Measurements from ENCODE around the gene NIPA2.

DNA sequence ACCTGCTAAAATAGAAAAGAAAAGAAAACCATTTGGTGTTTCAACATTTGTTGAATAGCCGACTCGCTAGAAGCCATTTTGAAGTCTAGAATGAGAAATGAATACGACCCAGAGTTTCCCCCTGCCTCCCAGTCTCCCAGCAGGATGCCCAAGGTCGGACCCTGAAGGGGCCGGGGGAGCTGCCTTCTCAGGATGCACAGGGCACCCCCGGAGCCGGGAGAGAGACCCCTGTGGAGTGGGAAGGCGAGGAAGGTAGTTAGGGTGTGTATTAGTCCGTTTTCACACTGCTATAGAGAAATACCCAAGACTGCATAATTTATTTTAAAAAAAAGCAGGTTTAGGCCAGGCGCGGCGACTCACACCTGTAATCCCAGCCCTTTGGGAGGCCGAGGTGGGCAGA is 44.7 kb downstream of the NIPA2 start:
- TF ChIP-seq, protein P1, sequence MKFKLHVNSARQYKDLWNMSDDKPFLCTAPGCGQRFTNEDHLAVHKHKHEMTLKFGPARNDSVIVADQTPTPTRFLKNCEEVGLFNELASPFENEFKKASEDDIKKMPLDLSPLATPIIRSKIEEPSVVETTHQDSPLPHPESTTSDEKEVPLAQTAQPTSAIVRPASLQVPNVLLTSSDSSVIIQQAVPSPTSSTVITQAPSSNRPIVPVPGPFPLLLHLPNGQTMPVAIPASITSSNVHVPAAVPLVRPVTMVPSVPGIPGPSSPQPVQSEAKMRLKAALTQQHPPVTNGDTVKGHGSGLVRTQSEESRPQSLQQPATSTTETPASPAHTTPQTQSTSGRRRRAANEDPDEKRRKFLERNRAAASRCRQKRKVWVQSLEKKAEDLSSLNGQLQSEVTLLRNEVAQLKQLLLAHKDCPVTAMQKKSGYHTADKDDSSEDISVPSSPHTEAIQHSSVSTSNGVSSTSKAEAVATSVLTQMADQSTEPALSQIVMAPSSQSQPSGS (IDR thresholded peaks at IDR 0.05; ENCODE audit: low read length): no peak
- TF ChIP-seq POLR2A (IDR thresholded peaks at IDR 0.05; ENCODE audit: control extremely low read depth in 1 of 2, low read depth in 2 of 2, low read length in 2 of 2) (no peak), NANOG (IDR thresholded peaks at IDR 0.05; ENCODE audit: insufficient read depth, low read depth, low read length, poor library complexity, severe bottlenecking) (no peak), KDM1A (IDR thresholded peaks at IDR 0.05; ENCODE audit: borderline replicate concordance, low read length) (no peak), CBX8 (IDR thresholded peaks at IDR 0.05; ENCODE audit: borderline replicate concordance, low read depth, low read length) (no peak), RNF2 (IDR thresholded peaks at IDR 0.05; ENCODE audit: borderline replicate concordance, low read depth, low read length, missing control alignments, poor library complexity, severe bottlenecking) (no peak), POLR2AphosphoS5 (IDR thresholded peaks at IDR 0.05; ENCODE audit: low read depth, low read length) (no peak), JUN (IDR thresholded peaks at IDR 0.05; ENCODE audit: low read depth, low read length) (no peak)
- TF ChIP-seq, protein P2, sequence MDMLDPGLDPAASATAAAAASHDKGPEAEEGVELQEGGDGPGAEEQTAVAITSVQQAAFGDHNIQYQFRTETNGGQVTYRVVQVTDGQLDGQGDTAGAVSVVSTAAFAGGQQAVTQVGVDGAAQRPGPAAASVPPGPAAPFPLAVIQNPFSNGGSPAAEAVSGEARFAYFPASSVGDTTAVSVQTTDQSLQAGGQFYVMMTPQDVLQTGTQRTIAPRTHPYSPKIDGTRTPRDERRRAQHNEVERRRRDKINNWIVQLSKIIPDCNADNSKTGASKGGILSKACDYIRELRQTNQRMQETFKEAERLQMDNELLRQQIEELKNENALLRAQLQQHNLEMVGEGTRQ (IDR thresholded peaks at IDR 0.05; ENCODE audit: low read length): no peak
- TF ChIP-seq, protein P3, sequence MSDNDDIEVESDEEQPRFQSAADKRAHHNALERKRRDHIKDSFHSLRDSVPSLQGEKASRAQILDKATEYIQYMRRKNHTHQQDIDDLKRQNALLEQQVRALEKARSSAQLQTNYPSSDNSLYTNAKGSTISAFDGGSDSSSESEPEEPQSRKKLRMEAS (IDR thresholded peaks at IDR 0.05): no peak
- TF ChIP-seq, protein P4, sequence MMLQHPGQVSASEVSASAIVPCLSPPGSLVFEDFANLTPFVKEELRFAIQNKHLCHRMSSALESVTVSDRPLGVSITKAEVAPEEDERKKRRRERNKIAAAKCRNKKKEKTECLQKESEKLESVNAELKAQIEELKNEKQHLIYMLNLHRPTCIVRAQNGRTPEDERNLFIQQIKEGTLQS (IDR thresholded peaks at IDR 0.05; ENCODE audit: insufficient read depth, low read depth, low read length): no peak

Measured in H1 (cell line).